GM18502 (cell line): ENCODE measurements around the gene FAM120AOS.

Experiments
- ATAC-seq: cut with Tn5 transposase; IDR thresholded peaks from one replicate; pipeline ENCODE4 v1.9.1; 2021; ENCODE audit warnings: mild to moderate bottlenecking; ENCODE audit not compliant: unreplicated experiment, poor library complexity

FAM120AOS gene

DNA sequence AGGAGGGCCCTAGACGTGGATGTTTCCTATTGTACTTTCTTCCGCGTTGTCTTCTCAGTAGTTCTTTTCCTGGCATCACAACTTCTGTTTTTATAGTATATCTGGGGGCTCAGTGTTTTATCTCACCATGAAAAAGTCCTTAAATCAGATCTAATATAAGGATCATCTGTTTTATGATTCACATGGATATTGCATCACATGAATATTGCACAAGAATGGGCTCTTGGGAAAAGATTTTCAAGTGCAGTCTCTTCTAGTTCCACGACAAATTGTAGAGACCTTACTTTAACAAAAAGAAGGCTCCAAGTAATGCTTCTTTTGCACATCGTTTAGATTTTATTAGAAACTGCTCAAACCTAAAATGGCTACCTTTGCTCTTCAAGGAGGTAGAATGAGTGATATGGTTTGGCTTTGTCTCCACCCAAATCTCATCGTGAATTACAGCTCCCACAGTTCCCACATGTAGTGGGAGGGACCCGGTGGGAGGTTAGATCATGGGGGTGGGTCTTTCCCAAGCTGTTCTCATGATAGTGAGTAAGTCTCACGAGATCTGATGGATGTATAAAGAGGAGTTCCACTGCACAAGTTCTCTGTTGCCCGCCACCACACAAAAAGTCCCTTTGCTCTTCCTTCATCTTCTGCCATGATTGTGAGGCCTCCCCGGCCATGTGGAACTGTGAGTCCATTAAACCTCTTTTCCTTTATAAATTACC lies 55.6 kb downstream of the FAM120AOS start:
- no peak for ATAC-seq
